HCT116 (cell line): ENCODE measurements around the gene ZEB2. TPM values are rescaled to one million over a fixed set of nuclear protein-coding genes. Genes with fewer than 3 reads are reported as not detected.

Experiments used
- ATAC-seq: fragments of 200-7000 bp; cut with Tn5 transposase; 2 replicates; pipeline ENCODE4 v1.9.1; 2020; ENCODE audit warnings: mild to moderate bottlenecking, moderate library complexity
- BruUV-seq: library from RNA; stranded (reverse); fragments of 400-500 nt; replicated peaks from 2 replicates; lab custom pipeline; 2021; lab: Mats Ljungman, UMichigan
- CTCF ChIA-PET: fragments of 300-600 bp; sonication (Branson Sonifier 250); formaldehyde crosslinking; loops from one replicate; lab custom pipeline; 2021; ENCODE audit warnings: antibody characterized with exemption; lab: Charles Lee
- POLR2A ChIA-PET: fragments of 300-600, 350-600 bp; sonication (Branson Sonifier 250); formaldehyde crosslinking; loops from one replicate; lab custom pipeline; 2021; ENCODE audit warnings: antibody characterized with exemption; lab: Charles Lee
- RAD21 ChIA-PET, 2 experiments: fragments of 300-600 bp; sonication (Branson Sonifier 250); formaldehyde crosslinking; loops; one replicate each; lab custom pipeline; 2023; ENCODE audit warnings: low total read pairs in 2 of 2; ENCODE audit not compliant: uncharacterized antibody in 2 of 2, unreplicated experiment in 2 of 2, low non-redundant PET in 1 of 2; lab: Charles Lee
- DNase-seq: peaks from one replicate; pipeline ENCODE4 v3.0.0-alpha.2; 2010; ENCODE audit warnings: low read depth, low spot score
- H2AFZ ChIP-seq: fragments of 200-600 bp; shearing (Covaris generic), sonication (generic); 2 replicates; pipeline ENCODE4 v1.6.1; 2017; ENCODE audit warnings: low read depth, mixed run types, mixed read lengths, antibody characterized with exemption, low read length; ENCODE audit not compliant: poor library complexity, severe bottlenecking
- H3K27ac ChIP-seq: 2 replicates; pipeline ENCODE4 v1.5.1; 2012; ENCODE audit warnings: low read depth, low read length
- H3K27me3 ChIP-seq: fragments of 200-600 bp; sonication (generic); 2 replicates; pipeline ENCODE4 v1.6.1; 2016; ENCODE audit warnings: mixed run types, low read length, mixed read lengths; ENCODE audit not compliant: insufficient read depth
- H3K36me3 ChIP-seq, 2 experiments: fragments of 200-500 bp in 1 of 2; fragments of 200-600 bp in 1 of 2; sonication (Bioruptor generic) in 1 of 2; sonication (generic) in 1 of 2; 2 replicates each; pipeline versions ENCODE4 v1.5.1 to v1.6.1; 2014 to 2016; ENCODE audit warnings: low read length in 2 of 2, inconsistent platforms in 1 of 2, mixed read lengths in 1 of 2, mixed run types in 1 of 2; ENCODE audit not compliant: insufficient read depth in 2 of 2, control insufficient read depth in 1 of 2
- H3K4me1 ChIP-seq, 2 experiments: fragments of 200-600 bp in 1 of 2; sonication (generic) in 1 of 2; 2 replicates each; pipeline versions ENCODE4 v1.5.1 to v1.6.1; 2012 to 2017; ENCODE audit warnings: low read length in 2 of 2, inconsistent platforms in 1 of 2, mild to moderate bottlenecking in 1 of 2, mixed read lengths in 1 of 2, mixed run types in 1 of 2, moderate library complexity in 1 of 2; ENCODE audit not compliant: insufficient read depth in 2 of 2, control insufficient read depth in 1 of 2
- H3K4me2 ChIP-seq: fragments of 200-600 bp; sonication (generic); 2 replicates; pipeline ENCODE4 v1.6.1; 2017; ENCODE audit warnings: mixed run types, low read length, mixed read lengths
- H3K4me3 ChIP-seq, 2 experiments: fragments of 200-600 bp in 1 of 2; sonication (generic) in 1 of 2; replicated peaks in 1 of 2; 2 replicates each; pipeline ENCODE4 v1.5.1; 2011 to 2016; ENCODE audit warnings: low read length in 2 of 2, control low read depth in 1 of 2, low read depth in 1 of 2, mild to moderate bottlenecking in 1 of 2, mixed read lengths in 1 of 2, mixed run types in 1 of 2
- H3K79me2 ChIP-seq: fragments of 200-600 bp; sonication (generic); 2 replicates; pipeline ENCODE4 v1.6.1; 2017; ENCODE audit warnings: mild to moderate bottlenecking, mixed run types, low read length, moderate library complexity, mixed read lengths; ENCODE audit not compliant: insufficient read depth
- H3K9ac ChIP-seq: fragments of 200-600 bp; sonication (generic); 2 replicates; pipeline ENCODE4 v1.6.1; 2016; ENCODE audit warnings: low read length, mixed read lengths
- H3K9me2 ChIP-seq: fragments of 200-600 bp; sonication (generic), shearing (Covaris generic); 2 replicates; pipeline ENCODE4 v1.6.1; 2017; ENCODE audit warnings: mixed run types, mild to moderate bottlenecking, moderate library complexity; ENCODE audit not compliant: insufficient read depth
- H3K9me3 ChIP-seq, 2 experiments: fragments of 200-500 bp in 1 of 2; fragments of 200-600 bp in 1 of 2; sonication (Bioruptor generic) in 1 of 2; sonication (generic) in 1 of 2; 2 replicates each; pipeline ENCODE4 v1.6.1; 2014 to 2017; ENCODE audit warnings: low read length in 2 of 2, mixed read lengths in 2 of 2, inconsistent platforms in 1 of 2, low read depth in 1 of 2, mild to moderate bottlenecking in 1 of 2, mixed run types in 1 of 2, moderate library complexity in 1 of 2; ENCODE audit not compliant: control insufficient read depth in 1 of 2, insufficient read depth in 1 of 2
- H4K20me1 ChIP-seq: fragments of 200-600 bp; sonication (generic), shearing (Covaris generic); 2 replicates; pipeline ENCODE4 v1.6.1; 2017; ENCODE audit warnings: mixed run types, mild to moderate bottlenecking, moderate library complexity; ENCODE audit not compliant: insufficient read depth
- ATF3 ChIP-seq: IDR thresholded peaks from 2 replicates; pipeline ENCODE4 v1.6.1; 2012
- CBX3 ChIP-seq: IDR thresholded peaks from 2 replicates; pipeline ENCODE4 v1.6.1; 2012; ENCODE audit warnings: low read depth
- CTCF ChIP-seq, 3 experiments: fragments of 200-600 bp in 1 of 3; sonication (generic) in 1 of 3; IDR thresholded peaks in 2 of 3; conservative IDR thresholded peaks in 1 of 3; 2 replicates each; pipeline ENCODE4 v1.5.1; 2012 to 2017; ENCODE audit warnings: low read depth in 2 of 3, low read length in 2 of 3, antibody characterized with exemption in 1 of 3, borderline replicate concordance in 1 of 3, control low read depth in 1 of 3, mild to moderate bottlenecking in 1 of 3, mixed read lengths in 1 of 3, mixed run types in 1 of 3, moderate library complexity in 1 of 3; ENCODE audit not compliant: insufficient read depth in 1 of 3
- ELF1 ChIP-seq: IDR thresholded peaks from 2 replicates; pipeline ENCODE4 v1.6.1; 2012; ENCODE audit warnings: low read depth, borderline replicate concordance
- FOSL1 ChIP-seq: IDR thresholded peaks from 2 replicates; pipeline ENCODE4 v1.6.1; 2012; ENCODE audit warnings: low read depth
- MAX ChIP-seq: IDR thresholded peaks from 2 replicates; pipeline ENCODE4 v1.6.1; 2012
- RAD21 ChIP-seq: IDR thresholded peaks from 2 replicates; pipeline ENCODE4 v1.6.1; 2012; ENCODE audit warnings: low read depth, mild to moderate bottlenecking
- SIN3A ChIP-seq: IDR thresholded peaks from 2 replicates; pipeline ENCODE4 v1.6.1; 2012; ENCODE audit warnings: low read depth
- SP1 ChIP-seq: IDR thresholded peaks from 2 replicates; pipeline ENCODE4 v1.6.1; 2012; ENCODE audit warnings: low read depth
- SRF ChIP-seq: IDR thresholded peaks from 2 replicates; pipeline ENCODE4 v1.6.1; 2012; ENCODE audit warnings: low read depth
- TCF7L2 ChIP-seq: IDR thresholded peaks from 2 replicates; pipeline ENCODE4 v1.7.0; 2011; ENCODE audit warnings: borderline replicate concordance, inconsistent platforms; ENCODE audit not compliant: insufficient read depth, insufficient read length; ENCODE audit errors: extremely low read depth
- YY1 ChIP-seq: IDR thresholded peaks from 2 replicates; pipeline ENCODE4 v1.6.1; 2011; ENCODE audit warnings: low read length, low read depth, moderate library complexity, mild to moderate bottlenecking; ENCODE audit not compliant: insufficient replicate concordance; ENCODE audit errors: extremely low read depth
- ZBTB33 ChIP-seq: IDR thresholded peaks from 2 replicates; pipeline ENCODE4 v1.6.1; 2011; ENCODE audit warnings: mild to moderate bottlenecking, low read length, moderate library complexity; ENCODE audit not compliant: insufficient replicate concordance; ENCODE audit errors: extremely low read depth
- ZNF274 ChIP-seq: fragments of 200-500 bp; sonication (Bioruptor generic); IDR thresholded peaks from 2 replicates; pipeline ENCODE4 v1.6.1; 2014; ENCODE audit warnings: mild to moderate bottlenecking, low read depth, low read length, inconsistent platforms
- intact Hi-C: fragments of 100-400 bp; cut with micrococcal nuclease; formaldehyde crosslinking; loops from 2 replicates; pipeline ENCODE4 v1.10.0; 2022
- total RNA-seq: library from RNA; stranded (reverse); gene quantifications from one replicate; pipeline ENCODE4 v1.2.1, GENCODE V29; 2021; ENCODE audit not compliant: unreplicated experiment

The ZEB2 gene
- total RNA-seq, 1 experiment from 2014 or later, result 0.81 TPM

- H3K9ac ChIP-seq, result no peak overlapping the region
- TF ChIP-seq SP1, result no peak
- TF ChIP-seq CBX3, result no peak
- no peak for TF ChIP-seq SIN3A
- no peak for TF ChIP-seq ELF1
- no peak for TF ChIP-seq ATF3
- no peak for TF ChIP-seq TCF7L2
- no peak for TF ChIP-seq ZNF274
- TF ChIP-seq RAD21, result no peak
- no peak for TF ChIP-seq ZBTB33
- no peak for TF ChIP-seq YY1
- no peak for TF ChIP-seq CTCF (IDR thresholded peaks at IDR 0.05 in 2 of 3, conservative IDR thresholded peaks at IDR 0.05 in 1 of 3; ENCODE audit: borderline replicate concordance in 1 of 3, insufficient read depth in 1 of 3, low read depth in 2 of 3, low read length in 2 of 3)
- TF ChIP-seq FOSL1, result no peak
- TF ChIP-seq SRF, result no peak
- no peak for TF ChIP-seq MAX
- TF ChIP-seq, all 23 proteins: peak for 0
- Histone ChIP-seq H3K27me3 (no peaks in the 10 kb centered on the region), H3K36me3 (no peaks in the 10 kb centered on the region), H3K4me1 (no peaks in the 10 kb centered on the region), H3K4me3 (no peak overlapping the region), H3K9me3 (no peaks in the 10 kb centered on the region), H2AFZ (no peak overlapping the region), H3K4me2 (no peak overlapping the region), H4K20me1 (no peaks in the 10 kb centered on the region), H3K27ac (no peak overlapping the region), H3K9me2 (no peaks in the 10 kb centered on the region), H3K79me2 (no peaks in the 10 kb centered on the region)
- ChIA-PET RAD21 (no interaction called here), POLR2A (no interaction called here), CTCF (no interaction called here)
- DNase-seq, result no peak
- no TSS peak for BruUV-seq
- intact Hi-C loops, result no loop called here
- no peak for ATAC-seq
Measured at GRCh38 chr2:144421606-144422510, 98.1 kb downstream of the ZEB2 start.
